GM19397 (cell line): ENCODE results near the gene DOCK6.

Source experiments
- ATAC-seq: cut with Tn5 transposase; IDR thresholded peaks from one replicate; pipeline ENCODE4 v1.9.1; 2021; ENCODE audit warnings: mild to moderate bottlenecking, moderate library complexity; ENCODE audit not compliant: unreplicated experiment

Gene DOCK6

GRCh38 chr19:11247391-11247790, 14.9 kb downstream of the DOCK6 start:
- ATAC-seq: no peak

DNA sequence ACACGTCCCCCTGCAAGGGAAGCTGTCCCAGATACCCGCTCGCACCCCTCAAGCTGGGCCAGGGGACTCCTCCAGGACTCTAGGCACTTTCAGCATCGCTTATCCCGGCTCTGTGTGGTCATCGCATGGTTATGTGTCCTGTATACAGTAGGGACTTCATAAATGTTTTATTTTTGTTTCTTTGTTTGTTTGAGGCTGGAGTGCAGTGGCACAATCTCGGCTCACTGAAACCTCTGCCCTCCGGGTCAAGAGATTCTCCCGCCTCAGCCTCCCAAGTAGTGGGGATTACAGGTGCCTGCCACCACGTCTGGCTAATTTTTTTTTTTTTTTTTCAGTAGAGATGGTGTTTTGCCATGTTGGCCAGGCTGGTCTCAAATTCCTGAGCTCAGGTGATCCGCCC, 15.4 kb downstream of the DOCK6 start:
- ATAC-seq: no peak

- ATAC-seq: no peak
Observed at GRCh38 chr19:11244846-11245589, 17.3 kb downstream of the DOCK6 start.

DNA sequence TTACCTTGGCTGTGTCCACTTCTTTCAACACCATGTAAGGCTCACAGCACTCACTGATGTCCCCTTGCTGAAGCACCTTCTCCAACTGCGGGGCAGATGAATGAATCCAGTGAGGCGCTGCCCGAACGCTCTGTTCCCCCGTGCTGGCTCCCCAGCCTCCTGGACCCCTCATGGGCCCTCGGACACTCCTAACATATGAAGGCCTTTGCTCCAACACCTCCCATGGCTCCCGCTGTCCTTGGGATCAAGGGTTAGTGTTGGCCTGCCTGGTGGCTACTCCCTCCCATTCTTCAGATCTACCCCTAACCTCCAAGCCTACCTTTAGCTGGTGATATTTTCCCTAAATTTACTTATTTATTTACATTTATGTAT, 18.5 kb downstream of the DOCK6 start:
- no peak for ATAC-seq

- ATAC-seq: peak; percentile 58
Observed at GRCh38 chr19:11242864-11243797, 19.2 kb downstream of the DOCK6 start.

GRCh38 chr19:11242025-11242424, 20.3 kb downstream of the DOCK6 start:
- no peak for ATAC-seq

DNA sequence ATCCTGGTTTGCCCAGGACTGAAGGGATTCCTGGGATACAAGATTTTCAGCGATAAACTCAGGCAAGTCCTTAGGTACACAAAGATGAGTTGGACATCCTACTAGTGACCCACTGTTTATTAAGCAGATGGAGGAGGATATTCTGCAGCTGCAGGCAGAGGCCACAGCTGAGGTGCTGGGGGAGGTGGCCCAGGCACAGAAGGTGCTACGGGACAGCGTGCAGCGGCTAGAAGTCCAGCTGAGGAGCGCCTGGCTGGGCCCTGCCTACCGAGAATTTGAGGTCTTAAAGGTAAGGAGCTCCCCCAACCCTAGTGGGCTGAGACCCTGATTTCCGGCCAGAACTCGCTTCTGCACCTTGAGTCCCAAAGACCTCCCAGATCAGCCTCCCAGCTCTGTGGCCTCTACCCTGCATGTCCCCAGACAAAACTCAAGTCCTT, 22.3 kb downstream of the DOCK6 start:
- ATAC-seq: no peak

GRCh38 chr19:11239377-11240000, 22.8 kb downstream of the DOCK6 start, which contains the start of gene ANGPTL8:
Gene ANGPTL8, plus strand, starts transcription at chr19:11239619. Its CDS starts 19 bp downstream, at chr19:11239638.
- ATAC-seq: no peak

GRCh38 chr19:11238781-11239376, 23.4 kb downstream of the DOCK6 start:
- ATAC-seq: no peak

DNA sequence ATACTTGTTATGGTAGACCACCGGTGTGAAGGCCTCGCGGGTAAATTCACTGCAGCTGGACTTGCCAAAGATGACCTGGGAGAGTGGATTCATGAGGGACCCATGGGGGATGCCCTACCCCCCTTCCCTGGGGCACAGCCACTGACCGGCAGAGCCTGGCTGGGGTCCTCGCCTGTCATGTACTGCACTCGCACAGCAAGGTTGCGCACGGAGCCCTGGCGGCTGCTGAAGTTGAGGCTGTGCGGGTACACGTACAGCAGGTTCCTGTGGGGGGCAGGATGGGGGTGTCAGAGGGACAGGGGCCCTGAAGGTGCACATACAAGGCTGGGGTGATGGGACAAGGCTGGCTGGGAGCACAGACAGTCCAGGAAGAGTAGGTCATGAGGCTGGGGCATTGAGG, 24.3 kb downstream of the DOCK6 start:
- no peak for ATAC-seq

DNA sequence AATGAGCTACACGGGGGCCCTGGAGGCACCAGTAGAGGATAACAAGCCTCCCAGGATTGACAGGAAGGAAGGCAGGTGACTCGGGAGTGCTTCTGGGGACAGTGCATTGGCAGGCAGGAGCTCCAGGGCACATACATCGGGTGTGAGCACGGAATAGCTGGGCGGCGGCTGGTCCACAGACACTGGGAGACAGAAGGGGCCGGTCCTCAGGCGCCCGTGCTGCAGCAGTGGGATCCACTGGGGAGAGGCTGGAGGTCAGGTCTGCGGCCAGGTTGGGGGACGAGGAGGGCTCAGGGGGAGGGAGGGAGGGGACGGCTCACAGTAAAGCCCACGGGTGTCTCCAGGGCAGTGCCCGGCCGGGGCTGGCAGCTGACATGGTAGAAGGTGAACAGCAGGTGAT, 25.0 kb downstream of the DOCK6 start:
- ATAC-seq: no peak

- ATAC-seq: no peak
Observed at GRCh38 chr19:11236324-11237301, 25.7 kb downstream of the DOCK6 start.

- no peak for ATAC-seq
Observed at GRCh38 chr19:11234486-11235075, 27.7 kb downstream of the DOCK6 start.

DNA sequence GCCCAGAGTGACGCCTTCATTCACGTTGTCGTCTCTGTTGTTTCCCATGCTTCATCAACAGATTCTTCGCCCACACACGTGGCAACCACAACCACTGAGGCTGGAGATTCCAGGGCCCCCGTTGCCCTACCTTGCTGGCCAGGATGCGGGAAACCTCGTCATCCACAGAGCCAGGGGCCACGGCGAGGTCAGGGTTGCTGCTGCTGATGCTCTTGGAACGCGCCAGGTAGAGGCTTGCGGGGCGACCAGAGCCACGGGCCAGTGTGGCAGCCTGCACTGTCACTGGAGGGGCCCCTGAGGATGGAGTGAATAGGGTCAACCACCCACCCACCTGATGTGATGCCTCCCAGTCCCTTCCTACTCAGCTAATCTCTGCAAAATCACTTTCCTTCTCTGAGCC, 29.3 kb downstream of the DOCK6 start:
- no peak for ATAC-seq

DNA sequence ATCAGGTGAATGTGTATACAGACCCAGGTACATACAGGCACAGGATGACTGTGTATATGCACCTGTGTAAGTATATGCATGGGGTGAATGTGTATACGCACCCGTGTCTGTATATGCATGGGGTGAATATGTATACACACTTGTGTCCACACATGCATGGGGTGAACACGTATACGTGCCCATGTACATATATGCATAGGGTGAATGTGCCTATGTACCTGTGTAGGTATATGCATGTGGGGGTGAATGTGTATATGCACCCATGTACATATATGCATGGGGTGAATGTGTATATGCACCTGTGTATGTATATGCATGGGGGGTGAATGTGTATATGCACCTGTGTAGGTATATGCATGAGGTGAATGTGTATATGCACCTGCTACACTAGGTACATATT, 29.8 kb downstream of the DOCK6 start:
- ATAC-seq: no peak

DNA sequence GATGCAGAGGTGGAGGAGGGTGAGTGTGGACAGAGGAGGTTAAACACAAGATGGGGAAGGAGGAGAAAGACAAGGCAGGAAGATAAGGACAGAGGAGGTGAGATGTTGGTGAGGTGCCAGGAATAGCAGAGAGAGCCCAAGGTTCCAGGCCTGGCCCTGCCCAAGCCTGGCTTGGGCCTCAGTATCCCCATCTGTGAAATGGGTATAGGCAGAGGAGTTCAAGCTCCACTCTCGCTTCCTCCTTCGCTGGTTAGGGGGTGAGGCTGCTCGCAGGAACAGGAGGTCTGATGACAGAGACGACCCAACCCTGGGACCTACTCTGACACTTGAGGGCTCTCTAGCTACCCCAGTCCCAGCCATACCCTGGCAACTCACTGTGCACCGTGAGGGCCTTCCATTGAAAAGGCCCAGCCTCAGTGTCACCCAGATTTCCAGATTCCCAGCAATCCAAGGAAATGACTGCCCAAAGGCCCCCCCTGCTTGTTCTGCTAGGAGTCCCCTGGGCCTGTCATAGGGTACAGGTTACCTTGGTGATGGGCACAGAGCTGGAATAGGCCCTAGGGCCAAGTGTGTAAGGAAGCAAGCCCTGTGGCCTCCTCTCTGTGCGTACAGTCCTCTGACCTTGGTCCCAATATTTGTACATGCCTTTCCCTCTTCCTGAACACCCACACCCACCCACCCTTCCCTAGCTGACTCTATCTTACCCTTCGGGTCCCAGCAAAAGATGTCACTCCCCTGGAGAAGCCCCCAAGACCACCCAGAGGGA, 31.5 kb downstream of the DOCK6 start:
- ATAC-seq: no peak

GRCh38 chr19:11227195-11227886, 35.0 kb downstream of the DOCK6 start:
- ATAC-seq: no peak

- no peak for ATAC-seq
Observed at GRCh38 chr19:11226716-11227166, 35.6 kb downstream of the DOCK6 start.
